ENCODE data around the gene ZNF138.
"Not testable (repeated sequence)": the region's sequence is repeated elsewhere in the genome, so short reads cannot be mapped to it uniquely, and the experiment has no call there.

The ZNF138 gene

GRCh38 chr7:64838051-64838450 is 43.8 kb downstream of the ZNF138 start:
- not testable (repeated sequence) for DNase-seq

DNA sequence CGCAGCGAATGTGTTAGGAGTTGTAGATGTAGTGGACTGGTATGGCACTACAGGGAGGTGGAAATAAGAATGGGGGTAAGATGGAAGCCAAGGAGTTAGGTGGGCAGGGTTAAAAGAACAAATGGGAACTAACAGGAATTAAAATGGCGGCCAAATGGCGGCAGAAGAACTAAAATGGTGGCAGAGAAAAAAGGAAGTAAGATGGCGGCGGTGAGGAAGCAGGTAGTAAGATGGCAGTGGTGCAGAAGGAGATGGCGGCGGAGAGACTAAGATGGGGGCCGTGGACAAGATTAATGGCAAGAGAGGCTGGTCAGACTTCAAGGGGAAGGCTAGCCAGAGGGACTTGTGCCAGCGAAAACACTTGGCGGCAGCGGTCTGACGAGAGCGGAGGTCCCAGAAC is 44.5 kb downstream of the ZNF138 start:
- DNase-seq: no peak

GRCh38 chr7:64839910-64840309 is 45.7 kb downstream of the ZNF138 start:
- no peak for DNase-seq

- DNase-seq: peak in 4 of 58 donors; percentile 19 to 36 (median 26)
Measured at GRCh38 chr7:64849250-64849923, 55.2 kb downstream of the ZNF138 start.

GRCh38 chr7:64849924-64850499 is 55.8 kb downstream of the ZNF138 start:
- DNase-seq: no peak

DNA sequence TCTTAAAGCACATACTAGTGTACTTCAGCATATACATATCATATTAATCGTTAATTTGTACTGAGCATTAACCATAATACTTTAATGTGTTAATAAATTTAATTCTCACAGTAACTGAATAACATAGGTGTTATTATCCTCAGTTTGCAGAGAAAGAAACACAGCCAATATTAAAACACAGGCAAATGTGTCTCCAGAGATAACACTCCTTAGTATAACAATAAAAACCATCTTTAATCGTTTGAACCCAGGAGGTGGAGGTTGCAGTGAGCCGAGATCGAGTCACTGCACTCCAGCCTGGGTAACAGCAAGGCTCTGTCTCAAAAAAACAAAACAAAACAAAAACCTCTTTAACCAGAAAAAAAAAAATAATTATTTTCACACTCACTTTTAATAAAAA is 59.5 kb downstream of the ZNF138 start:
- DNase-seq: no peak

DNA sequence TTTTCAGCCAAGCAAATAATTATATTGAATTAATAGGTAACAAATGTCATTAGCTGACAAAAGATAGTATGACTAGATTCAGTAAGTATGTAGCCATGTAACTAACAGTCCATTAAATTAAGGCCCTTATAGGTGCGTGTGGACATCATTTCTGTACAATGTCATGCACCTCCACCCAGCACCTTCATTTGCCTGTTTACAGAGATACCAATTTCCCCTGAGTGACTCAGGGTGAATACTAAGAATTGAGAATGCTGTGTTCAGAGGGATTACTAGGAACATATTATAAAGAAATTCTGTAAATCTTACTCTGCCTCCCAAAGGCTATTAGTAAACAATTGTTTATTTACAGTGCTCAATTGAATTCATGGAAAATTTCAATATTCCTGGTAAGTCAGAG is 60.7 kb downstream of the ZNF138 start:
- DNase-seq: no peak

GRCh38 chr7:64863021-64863420 is 68.8 kb downstream of the ZNF138 start:
- DNase-seq: no peak

DNA sequence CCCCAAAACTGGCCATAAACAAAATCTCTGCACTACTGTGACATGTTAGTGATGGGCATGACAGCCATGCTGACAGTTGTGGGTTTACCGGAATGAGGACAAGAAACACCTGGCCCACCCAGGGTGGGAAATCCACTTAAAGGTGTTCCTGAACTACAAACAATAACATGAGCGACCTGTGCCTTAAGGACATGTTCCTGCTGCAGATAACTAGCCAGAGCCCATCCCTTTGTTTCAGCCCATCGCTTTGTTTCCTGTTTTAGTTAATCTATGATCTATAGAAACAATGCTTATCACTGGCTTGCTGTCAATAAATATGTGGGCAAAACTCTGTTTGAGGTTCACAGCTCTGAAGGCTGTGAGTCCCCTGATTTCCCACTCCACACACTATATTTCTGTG is 69.3 kb downstream of the ZNF138 start:
- DNase-seq: not testable (repeated sequence)

DNA sequence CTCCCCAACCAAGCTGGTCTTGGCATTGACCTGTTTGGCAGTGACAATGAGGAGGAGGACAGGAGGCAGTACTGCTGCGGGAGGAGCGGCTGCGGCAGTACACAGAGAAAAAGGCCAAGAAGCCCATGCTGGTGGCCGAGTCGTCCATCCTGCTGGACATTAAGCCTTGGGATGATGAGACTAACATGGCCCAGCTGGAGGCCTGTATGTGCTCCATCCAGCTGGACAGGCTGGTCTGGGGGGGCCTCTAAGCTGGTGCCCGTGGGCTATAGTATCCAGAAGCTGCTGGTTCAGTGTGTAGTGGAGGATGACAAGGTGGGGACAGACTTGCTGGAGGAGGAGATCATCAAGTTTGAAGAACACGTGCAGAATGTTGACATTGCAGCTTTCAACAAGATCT is 69.7 kb downstream of the ZNF138 start:
- no peak for DNase-seq

DNA sequence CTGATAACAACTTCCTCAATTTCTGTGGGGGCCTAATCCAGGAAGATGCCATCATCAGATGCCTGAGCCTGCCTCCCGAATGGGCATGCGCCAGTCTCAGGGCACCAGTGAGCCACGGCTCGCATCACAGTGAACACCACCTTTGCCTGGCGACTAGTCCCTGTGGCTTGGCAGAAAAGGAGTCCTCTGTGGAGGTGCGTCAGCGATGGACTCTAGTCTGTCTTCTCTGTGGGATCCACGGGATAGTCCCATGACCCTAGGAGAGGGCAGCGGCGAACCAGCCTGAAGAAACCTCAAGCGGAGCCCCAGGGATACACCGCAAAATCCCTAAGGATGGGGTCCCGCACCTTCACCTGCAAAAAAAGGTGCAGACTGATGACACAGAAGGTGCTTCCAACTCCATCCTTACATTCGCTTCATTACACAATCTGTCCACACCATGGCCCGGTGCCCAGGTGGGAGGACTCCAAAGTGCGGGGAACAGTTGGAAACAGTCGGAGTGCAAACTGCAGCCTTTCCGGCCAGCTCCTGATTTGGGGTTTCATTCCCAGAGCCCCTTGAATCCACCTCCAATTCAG is 73.7 kb downstream of the ZNF138 start:
- no peak for DNase-seq

GRCh38 chr7:64868499-64868898 is 74.3 kb downstream of the ZNF138 start:
- no peak for DNase-seq

GRCh38 chr7:64869121-64869725 is 75.0 kb downstream of the ZNF138 start:
- DNase-seq: no peak

DNA sequence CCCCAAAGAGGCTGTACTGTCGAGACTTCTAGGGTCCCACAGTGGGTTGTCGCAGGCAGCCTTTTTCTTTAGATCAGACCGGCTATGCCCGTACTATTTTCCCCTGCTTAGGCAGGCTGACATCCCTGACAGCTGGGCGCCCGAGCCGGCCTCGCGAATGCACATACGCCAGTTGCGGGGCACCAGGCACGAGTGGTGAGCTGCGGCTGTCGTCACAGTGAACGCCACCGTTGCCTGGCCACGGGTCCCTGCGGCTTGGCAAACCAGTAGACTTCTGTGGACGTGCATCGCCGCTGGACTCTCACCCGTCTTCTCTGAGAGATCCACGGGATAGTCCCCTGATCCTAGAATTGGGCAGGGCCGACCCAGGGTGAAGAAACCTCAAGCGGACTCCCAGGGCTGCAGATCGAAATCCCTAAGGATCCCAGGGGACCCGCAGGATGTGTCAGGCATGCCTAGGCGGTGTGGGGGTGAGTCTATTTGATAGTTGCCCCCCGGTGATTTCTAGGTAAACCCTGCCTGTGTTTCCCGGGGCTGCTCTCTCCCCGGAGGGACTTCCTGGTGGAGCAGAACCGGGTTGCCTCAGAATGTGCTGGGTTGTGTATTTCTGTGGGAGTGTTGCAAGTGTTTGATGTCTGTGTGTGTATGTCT is 75.8 kb downstream of the ZNF138 start:
- DNase-seq: no peak

DNA sequence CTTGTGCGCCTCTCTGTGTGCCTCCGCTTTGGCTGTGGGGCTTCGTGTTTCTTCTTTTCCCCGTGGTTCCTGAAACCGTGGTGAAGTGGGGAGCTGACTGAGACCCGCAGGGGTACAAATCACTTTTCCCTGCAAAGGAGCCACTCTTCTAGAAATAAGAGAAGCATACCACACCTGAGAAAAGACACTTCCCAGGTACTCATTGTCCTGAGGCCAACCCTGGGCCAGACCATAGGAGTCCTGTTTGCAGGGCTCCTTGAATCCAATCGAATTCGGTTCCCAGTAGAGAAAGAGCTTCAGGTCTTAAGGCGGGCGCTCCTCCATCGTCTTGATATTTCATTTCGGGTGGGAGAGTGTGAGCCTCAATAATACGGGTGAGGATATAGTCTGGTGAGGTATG is 76.4 kb downstream of the ZNF138 start:
- DNase-seq: no peak

DNA sequence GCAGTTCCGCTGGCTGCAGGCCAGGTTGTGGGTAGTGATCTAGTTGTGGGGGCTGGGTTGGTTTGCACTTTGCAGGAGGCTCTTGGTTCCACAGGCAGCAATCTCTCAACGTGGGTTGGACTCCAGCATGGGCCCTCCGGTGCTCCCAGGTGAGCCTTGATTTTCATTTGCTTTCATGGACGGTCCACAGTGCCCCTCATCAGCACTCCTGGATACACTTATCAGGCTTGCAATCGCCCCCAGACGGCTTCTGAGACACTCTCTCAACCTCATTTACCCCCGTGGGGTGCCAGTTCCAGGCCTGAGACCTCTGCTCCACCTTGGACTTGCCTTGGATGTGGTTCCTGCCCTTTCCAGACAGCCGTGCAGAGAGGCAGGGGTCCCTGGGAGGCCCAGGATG is 77.5 kb downstream of the ZNF138 start:
- no peak for DNase-seq

GRCh38 chr7:64872351-64873154 is 78.3 kb downstream of the ZNF138 start:
- DNase-seq: no peak

DNA sequence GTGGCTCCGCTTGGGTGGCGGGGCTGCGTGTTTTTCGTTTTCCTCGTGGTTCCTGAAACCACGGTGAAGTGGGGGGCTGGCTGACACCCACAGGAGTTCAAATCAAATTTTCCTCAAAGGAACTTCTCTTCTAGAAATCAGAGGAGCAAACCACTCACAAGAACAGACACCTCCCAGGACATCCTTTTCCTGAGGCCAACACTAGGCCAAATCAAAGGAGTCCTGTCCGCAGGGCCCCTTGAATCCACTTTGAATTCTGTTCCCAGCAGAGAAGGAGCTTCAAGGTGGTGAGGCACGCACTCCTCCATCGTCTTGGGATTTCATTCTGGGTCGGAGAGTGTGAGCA is 78.9 kb downstream of the ZNF138 start:
- DNase-seq: no peak

GRCh38 chr7:64873517-64873916 is 79.3 kb downstream of the ZNF138 start:
- DNase-seq: no peak

GRCh38 chr7:64874114-64874513 is 79.9 kb downstream of the ZNF138 start:
- no peak for DNase-seq

GRCh38 chr7:64874562-64875250 is 80.5 kb downstream of the ZNF138 start:
- DNase-seq: no peak
